Prostate gland (tissue), 2 donors: ENCODE measurements around the gene RPLP1. TPM values are rescaled to one million over a fixed set of nuclear protein-coding genes. Genes with fewer than 3 reads are reported as not detected.
"Not testable (repeated sequence)": the region's sequence is repeated elsewhere in the genome, so short reads cannot be mapped to it uniquely, and the experiment has no call there.

Experiments used
- DNase-seq: peaks from one replicate; pipeline ENCODE4 v3.0.0-alpha.2; 2019; ENCODE audit warnings: low spot score
- H3K27ac ChIP-seq, 2 donors: fragments of 200-600 bp; sonication (generic); 2 replicates each; pipeline ENCODE4 v1.5.1; 2017 to 2019
- H3K27me3 ChIP-seq: fragments of 200-600 bp; sonication (generic); replicated peaks from 2 replicates; pipeline ENCODE4 v1.5.1; 2019; ENCODE audit not compliant: insufficient read depth
- H3K36me3 ChIP-seq, 2 donors: fragments of 200-600 bp; sonication (generic); 1 replicate in 1 of 2; 2 replicates in 1 of 2; pipeline versions ENCODE4 v1.5.1 to v1.8.1; 2017 to 2019
- H3K4me1 ChIP-seq: fragments of 200-600 bp; sonication (generic); replicated peaks from 2 replicates; pipeline ENCODE4 v1.5.1; 2019
- H3K4me3 ChIP-seq, 2 donors: fragments of 200-600 bp; sonication (generic); 2 replicates each; pipeline ENCODE4 v1.5.1; 2017 to 2019
- H3K9me3 ChIP-seq: fragments of 200-600 bp; sonication (generic); 2 replicates; pipeline ENCODE4 v1.5.1; 2017
- POLR2A ChIP-seq: fragments of 450-650 bp; IDR thresholded peaks from one replicate; pipeline ENCODE4 v1.6.1; 2016; ENCODE audit warnings: antibody characterized with exemption, mild to moderate bottlenecking
- POLR2AphosphoS5 ChIP-seq: sonication (generic); formaldehyde crosslinking; IDR thresholded peaks from one replicate; pipeline ENCODE4 v1.6.1; 2017; ENCODE audit warnings: antibody characterized with exemption
- WGBS: methylation state at CpG from one replicate; pipeline ENCODE4 v1.1.5; 2018; 5-methylcytosine and 5-hydroxymethylcytosine counted together
- intact Hi-C: fragments of 100-400 bp; cut with DNase I; formaldehyde crosslinking; loops from one replicate; pipeline ENCODE4 v1.14.2; 2022
- total RNA-seq, 2 donors: library from RNA; depleted of rRNA; stranded (reverse); fragments of >200 nt; gene quantifications; one replicate each; pipeline ENCODE4 v1.1.0, GENCODE V29; 2016
- TF ChIP-seq, protein P1 (sequence below), 4 experiments: fragments of 200-600 bp in 2 of 4; fragments of 450-650 bp in 2 of 4; sonication (generic) in 2 of 4; IDR thresholded peaks; 1 replicate in 3 of 4; 2 replicates in 1 of 4; pipeline ENCODE4 v1.5.1; 2016 to 2019; ENCODE audit warnings: antibody characterized with exemption in 4 of 4, mild to moderate bottlenecking in 2 of 4, moderate library complexity in 2 of 4

The RPLP1 gene
- total RNA-seq, 2 donors from 2014 or later: 593 to 930 TPM

GRCh38 chr15:69444686-69445085, 7.9 kb upstream of the RPLP1 start:
- intact Hi-C loops: no loop called here

GRCh38 chr15:69446953-69447352, 5.7 kb upstream of the RPLP1 start:
- TF ChIP-seq POLR2A (no peak), POLR2AphosphoS5 (no peak)
- TF ChIP-seq, protein P1, sequence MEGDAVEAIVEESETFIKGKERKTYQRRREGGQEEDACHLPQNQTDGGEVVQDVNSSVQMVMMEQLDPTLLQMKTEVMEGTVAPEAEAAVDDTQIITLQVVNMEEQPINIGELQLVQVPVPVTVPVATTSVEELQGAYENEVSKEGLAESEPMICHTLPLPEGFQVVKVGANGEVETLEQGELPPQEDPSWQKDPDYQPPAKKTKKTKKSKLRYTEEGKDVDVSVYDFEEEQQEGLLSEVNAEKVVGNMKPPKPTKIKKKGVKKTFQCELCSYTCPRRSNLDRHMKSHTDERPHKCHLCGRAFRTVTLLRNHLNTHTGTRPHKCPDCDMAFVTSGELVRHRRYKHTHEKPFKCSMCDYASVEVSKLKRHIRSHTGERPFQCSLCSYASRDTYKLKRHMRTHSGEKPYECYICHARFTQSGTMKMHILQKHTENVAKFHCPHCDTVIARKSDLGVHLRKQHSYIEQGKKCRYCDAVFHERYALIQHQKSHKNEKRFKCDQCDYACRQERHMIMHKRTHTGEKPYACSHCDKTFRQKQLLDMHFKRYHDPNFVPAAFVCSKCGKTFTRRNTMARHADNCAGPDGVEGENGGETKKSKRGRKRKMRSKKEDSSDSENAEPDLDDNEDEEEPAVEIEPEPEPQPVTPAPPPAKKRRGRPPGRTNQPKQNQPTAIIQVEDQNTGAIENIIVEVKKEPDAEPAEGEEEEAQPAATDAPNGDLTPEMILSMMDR (IDR thresholded peaks at IDR 0.05): no peak
- WGBS: 89% methylated on average over 2 of the region's 2 CpGs
- H3K4me3 ChIP-seq: no peak overlapping the region
- no peaks in the 10 kb centered on the region for H3K4me1 ChIP-seq
- no peak overlapping the region for H3K27ac ChIP-seq
- intact Hi-C loops: no loop called here
- no peaks in the 10 kb centered on the region for H3K36me3 ChIP-seq
- DNase-seq: no peak
- no peaks in the 10 kb centered on the region for H3K27me3 ChIP-seq
- H3K9me3 ChIP-seq: no peaks in the 10 kb centered on the region

More at GRCh38 chr15:69444686-69445085, 7.9 kb upstream of the RPLP1 start:
- WGBS: 94% methylated on average over 7 of the region's 7 CpGs
- DNase-seq: no peak
- H3K36me3 ChIP-seq: no peaks in the 10 kb centered on the region
- no peak overlapping the region for H3K27ac ChIP-seq
- no peaks in the 10 kb centered on the region for H3K9me3 ChIP-seq
- H3K27me3 ChIP-seq: no peaks in the 10 kb centered on the region
- no peaks in the 10 kb centered on the region for H3K4me1 ChIP-seq
- no peak overlapping the region for H3K4me3 ChIP-seq
- TF ChIP-seq POLR2AphosphoS5: no peak
- TF ChIP-seq POLR2A: no peak
- TF ChIP-seq, protein P1 (IDR thresholded peaks at IDR 0.05): no peak

- DNase-seq, H3K27me3 ChIP-seq, H3K4me3 ChIP-seq, H3K9me3 ChIP-seq, H3K36me3 ChIP-seq, H3K4me1 ChIP-seq, H3K27ac ChIP-seq, intact Hi-C loops: not testable (repeated sequence)
- 96% methylated on average over 4 of the region's 4 CpGs for WGBS
Measured at GRCh38 chr15:69450221-69450620, 2.4 kb upstream of the RPLP1 start.

DNA sequence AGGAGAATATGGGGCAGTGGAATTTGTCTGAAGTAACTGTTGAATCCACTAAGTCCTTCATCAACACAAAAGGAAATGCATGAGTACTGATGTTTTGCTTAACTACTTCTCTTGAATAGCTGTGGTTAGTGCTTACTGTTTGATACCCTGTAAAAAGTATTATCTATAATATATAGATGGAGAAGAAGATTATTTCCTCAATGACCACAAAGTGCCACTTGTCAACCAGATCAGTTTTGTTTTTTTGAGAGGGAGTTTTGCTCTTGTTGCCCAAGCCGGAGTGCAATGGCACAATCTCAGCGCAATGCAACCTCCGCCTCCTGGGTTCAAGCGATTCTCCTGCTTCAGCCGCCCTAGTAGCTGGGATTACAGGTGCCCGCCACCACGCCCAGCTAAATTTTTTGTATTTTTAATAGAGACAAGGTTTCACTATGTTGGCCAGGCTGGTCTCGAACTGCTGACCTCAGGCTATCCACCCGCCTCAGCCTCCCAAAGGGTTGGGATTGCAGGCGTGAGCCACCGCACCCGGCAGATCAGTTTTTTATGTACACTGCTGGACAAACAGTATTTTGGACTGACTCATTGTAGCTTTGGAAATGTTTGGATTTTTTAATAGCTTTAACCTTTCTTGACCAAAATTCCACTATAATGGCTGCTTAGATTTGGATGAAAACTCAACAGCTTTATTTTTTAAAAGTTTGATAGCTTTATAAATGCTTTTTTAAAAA, 1.5 kb upstream of the RPLP1 start:
- TF ChIP-seq POLR2A (no peak), POLR2AphosphoS5 (no peak)
- TF ChIP-seq, protein P1 (IDR thresholded peaks at IDR 0.05): no peak
- no peaks in the 10 kb centered on the region for H3K36me3 ChIP-seq
- H3K27ac ChIP-seq: no peak overlapping the region
- DNase-seq: no peak
- 85% methylated on average over 12 of the region's 12 CpGs for WGBS
- peaks cover 7% of the 10 kb centered on the region for H3K4me1 ChIP-seq
- no peaks in the 10 kb centered on the region for H3K27me3 ChIP-seq
- H3K9me3 ChIP-seq: no peaks in the 10 kb centered on the region
- H3K4me3 ChIP-seq: no peak overlapping the region
- intact Hi-C loops: no loop called here

DNA sequence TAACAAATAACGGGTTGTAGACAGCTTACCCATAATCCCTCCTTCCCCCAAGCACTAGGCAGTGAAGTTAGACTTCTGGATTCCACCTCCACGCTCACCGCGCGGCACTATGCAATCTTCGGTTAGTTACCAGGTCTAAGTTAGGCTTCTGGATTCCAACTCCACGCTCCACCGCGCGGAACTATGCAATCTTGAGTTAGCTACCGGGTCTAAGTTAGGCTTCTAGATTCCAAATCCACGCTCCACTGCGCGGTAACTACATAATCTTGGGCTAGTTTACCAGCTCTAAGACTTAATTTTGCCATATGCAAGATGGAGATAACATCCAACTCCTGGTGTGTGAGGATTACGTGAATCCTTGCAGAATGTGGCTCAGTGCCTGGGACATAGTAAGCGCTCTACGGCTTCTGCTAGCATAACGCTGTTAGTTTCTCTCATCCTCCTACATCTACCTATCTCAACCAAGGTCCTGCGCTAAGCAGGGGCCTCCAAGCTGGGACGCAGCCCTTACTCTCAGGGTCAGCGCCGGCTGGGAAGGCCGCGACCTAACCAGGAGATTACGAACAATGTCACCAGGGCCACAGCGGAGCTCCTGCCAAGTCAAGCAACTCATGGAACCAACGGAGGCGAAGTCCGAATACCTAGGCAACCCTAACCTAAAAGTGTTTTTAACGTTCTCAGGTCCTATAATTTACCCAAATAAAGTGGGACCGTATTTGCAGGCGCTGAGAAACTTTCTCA, 497 bp upstream of the RPLP1 start:
- TF ChIP-seq, protein P1 (IDR thresholded peaks at IDR 0.05): no peak
- TF ChIP-seq POLR2A (no peak), POLR2AphosphoS5 (no peak)
- H3K27me3 ChIP-seq: no peaks in the 10 kb centered on the region
- DNase-seq: no peak
- peak overlapping the region; percentile 82 to 90 for H3K27ac ChIP-seq
- intact Hi-C loops: no loop called here
- H3K36me3 ChIP-seq: no peaks in the 10 kb centered on the region
- 14% methylated on average over 32 of the region's 32 CpGs for WGBS
- peak overlapping the region; percentile 76 to 92 for H3K4me3 ChIP-seq
- H3K9me3 ChIP-seq: no peaks in the 10 kb centered on the region
- peaks cover 7% of the 10 kb centered on the region for H3K4me1 ChIP-seq
